C4-2B (cell line): ENCODE measurements around the gene CHN2.

Experiments used
- ZFX ChIP-seq: fragments of 450-650 bp; IDR thresholded peaks from 2 replicates; pipeline ENCODE4 v1.6.1; 2017
- TF ChIP-seq, protein P1 (sequence below): fragments of 450-650 bp; conservative IDR thresholded peaks from 2 replicates; pipeline ENCODE4 v1.5.1; 2017; ENCODE audit warnings: mild to moderate bottlenecking

DNA sequence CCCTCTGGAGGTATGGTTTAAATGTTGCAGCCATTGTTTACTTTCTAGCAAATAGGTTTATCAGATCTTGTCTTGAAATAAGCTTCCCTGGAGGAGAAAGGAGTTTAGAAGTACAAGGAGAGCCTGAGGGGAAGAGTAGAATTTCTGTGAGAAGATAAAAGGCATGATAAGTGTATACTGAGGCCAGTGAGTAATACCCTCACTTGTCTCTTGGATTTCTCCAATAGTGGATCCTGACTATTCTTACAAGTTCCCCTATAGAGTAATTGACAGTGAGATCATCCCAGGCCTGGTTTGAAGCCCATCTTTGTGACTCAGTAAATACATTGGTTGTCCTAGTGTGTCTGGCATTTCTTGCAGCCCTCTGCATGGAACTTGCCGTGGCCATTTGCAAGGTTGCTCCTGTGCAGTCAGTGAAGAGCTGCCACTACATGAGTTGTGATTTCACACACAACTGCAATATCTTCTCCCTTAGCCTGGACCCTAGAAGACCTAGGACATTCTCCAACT lies 41.6 kb downstream of the CHN2 start:
- TF ChIP-seq, protein P1, sequence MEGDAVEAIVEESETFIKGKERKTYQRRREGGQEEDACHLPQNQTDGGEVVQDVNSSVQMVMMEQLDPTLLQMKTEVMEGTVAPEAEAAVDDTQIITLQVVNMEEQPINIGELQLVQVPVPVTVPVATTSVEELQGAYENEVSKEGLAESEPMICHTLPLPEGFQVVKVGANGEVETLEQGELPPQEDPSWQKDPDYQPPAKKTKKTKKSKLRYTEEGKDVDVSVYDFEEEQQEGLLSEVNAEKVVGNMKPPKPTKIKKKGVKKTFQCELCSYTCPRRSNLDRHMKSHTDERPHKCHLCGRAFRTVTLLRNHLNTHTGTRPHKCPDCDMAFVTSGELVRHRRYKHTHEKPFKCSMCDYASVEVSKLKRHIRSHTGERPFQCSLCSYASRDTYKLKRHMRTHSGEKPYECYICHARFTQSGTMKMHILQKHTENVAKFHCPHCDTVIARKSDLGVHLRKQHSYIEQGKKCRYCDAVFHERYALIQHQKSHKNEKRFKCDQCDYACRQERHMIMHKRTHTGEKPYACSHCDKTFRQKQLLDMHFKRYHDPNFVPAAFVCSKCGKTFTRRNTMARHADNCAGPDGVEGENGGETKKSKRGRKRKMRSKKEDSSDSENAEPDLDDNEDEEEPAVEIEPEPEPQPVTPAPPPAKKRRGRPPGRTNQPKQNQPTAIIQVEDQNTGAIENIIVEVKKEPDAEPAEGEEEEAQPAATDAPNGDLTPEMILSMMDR, result no peak
- TF ChIP-seq ZFX, result no peak
